HCT116 (cell line): ENCODE results near the gene PACRG. TPM values are rescaled to one million over a fixed set of nuclear protein-coding genes. Genes with fewer than 3 reads are reported as not detected.
"Not testable (repeated sequence)": the region's sequence is repeated elsewhere in the genome, so short reads cannot be mapped to it uniquely, and the experiment has no call there.

Source experiments
- ATAC-seq: fragments of 200-7000 bp; cut with Tn5 transposase; 2 replicates; pipeline ENCODE4 v1.9.1; 2020; ENCODE audit warnings: mild to moderate bottlenecking, moderate library complexity
- BruUV-seq: library from RNA; stranded (reverse); fragments of 400-500 nt; replicated peaks from 2 replicates; lab custom pipeline; 2021; lab: Mats Ljungman, UMichigan
- CTCF ChIA-PET: fragments of 300-600 bp; sonication (Branson Sonifier 250); formaldehyde crosslinking; loops from one replicate; lab custom pipeline; 2021; ENCODE audit warnings: antibody characterized with exemption; lab: Charles Lee
- POLR2A ChIA-PET: fragments of 300-600, 350-600 bp; sonication (Branson Sonifier 250); formaldehyde crosslinking; loops from one replicate; lab custom pipeline; 2021; ENCODE audit warnings: antibody characterized with exemption; lab: Charles Lee
- RAD21 ChIA-PET, 2 experiments: fragments of 300-600 bp; sonication (Branson Sonifier 250); formaldehyde crosslinking; loops; one replicate each; lab custom pipeline; 2023; ENCODE audit warnings: low total read pairs in 2 of 2; ENCODE audit not compliant: uncharacterized antibody in 2 of 2, unreplicated experiment in 2 of 2, low non-redundant PET in 1 of 2; lab: Charles Lee
- DNase-seq: peaks from one replicate; pipeline ENCODE4 v3.0.0-alpha.2; 2010; ENCODE audit warnings: low read depth, low spot score
- H2AFZ ChIP-seq: fragments of 200-600 bp; shearing (Covaris generic), sonication (generic); 2 replicates; pipeline ENCODE4 v1.6.1; 2017; ENCODE audit warnings: low read depth, mixed run types, mixed read lengths, antibody characterized with exemption, low read length; ENCODE audit not compliant: poor library complexity, severe bottlenecking
- H3K27ac ChIP-seq: 2 replicates; pipeline ENCODE4 v1.5.1; 2012; ENCODE audit warnings: low read depth, low read length
- H3K27me3 ChIP-seq: fragments of 200-600 bp; sonication (generic); 2 replicates; pipeline ENCODE4 v1.6.1; 2016; ENCODE audit warnings: mixed run types, low read length, mixed read lengths; ENCODE audit not compliant: insufficient read depth
- H3K36me3 ChIP-seq, 2 experiments: fragments of 200-500 bp in 1 of 2; fragments of 200-600 bp in 1 of 2; sonication (Bioruptor generic) in 1 of 2; sonication (generic) in 1 of 2; 2 replicates each; pipeline versions ENCODE4 v1.5.1 to v1.6.1; 2014 to 2016; ENCODE audit warnings: low read length in 2 of 2, inconsistent platforms in 1 of 2, mixed read lengths in 1 of 2, mixed run types in 1 of 2; ENCODE audit not compliant: insufficient read depth in 2 of 2, control insufficient read depth in 1 of 2
- H3K4me1 ChIP-seq, 2 experiments: fragments of 200-600 bp in 1 of 2; sonication (generic) in 1 of 2; 2 replicates each; pipeline versions ENCODE4 v1.5.1 to v1.6.1; 2012 to 2017; ENCODE audit warnings: low read length in 2 of 2, inconsistent platforms in 1 of 2, mild to moderate bottlenecking in 1 of 2, mixed read lengths in 1 of 2, mixed run types in 1 of 2, moderate library complexity in 1 of 2; ENCODE audit not compliant: insufficient read depth in 2 of 2, control insufficient read depth in 1 of 2
- H3K4me2 ChIP-seq: fragments of 200-600 bp; sonication (generic); 2 replicates; pipeline ENCODE4 v1.6.1; 2017; ENCODE audit warnings: mixed run types, low read length, mixed read lengths
- H3K4me3 ChIP-seq, 2 experiments: fragments of 200-600 bp in 1 of 2; sonication (generic) in 1 of 2; replicated peaks in 1 of 2; 2 replicates each; pipeline ENCODE4 v1.5.1; 2011 to 2016; ENCODE audit warnings: low read length in 2 of 2, control low read depth in 1 of 2, low read depth in 1 of 2, mild to moderate bottlenecking in 1 of 2, mixed read lengths in 1 of 2, mixed run types in 1 of 2
- H3K79me2 ChIP-seq: fragments of 200-600 bp; sonication (generic); 2 replicates; pipeline ENCODE4 v1.6.1; 2017; ENCODE audit warnings: mild to moderate bottlenecking, mixed run types, low read length, moderate library complexity, mixed read lengths; ENCODE audit not compliant: insufficient read depth
- H3K9ac ChIP-seq: fragments of 200-600 bp; sonication (generic); 2 replicates; pipeline ENCODE4 v1.6.1; 2016; ENCODE audit warnings: low read length, mixed read lengths
- H3K9me2 ChIP-seq: fragments of 200-600 bp; sonication (generic), shearing (Covaris generic); 2 replicates; pipeline ENCODE4 v1.6.1; 2017; ENCODE audit warnings: mixed run types, mild to moderate bottlenecking, moderate library complexity; ENCODE audit not compliant: insufficient read depth
- H3K9me3 ChIP-seq, 2 experiments: fragments of 200-500 bp in 1 of 2; fragments of 200-600 bp in 1 of 2; sonication (Bioruptor generic) in 1 of 2; sonication (generic) in 1 of 2; 2 replicates each; pipeline ENCODE4 v1.6.1; 2014 to 2017; ENCODE audit warnings: low read length in 2 of 2, mixed read lengths in 2 of 2, inconsistent platforms in 1 of 2, low read depth in 1 of 2, mild to moderate bottlenecking in 1 of 2, mixed run types in 1 of 2, moderate library complexity in 1 of 2; ENCODE audit not compliant: control insufficient read depth in 1 of 2, insufficient read depth in 1 of 2
- H4K20me1 ChIP-seq: fragments of 200-600 bp; sonication (generic), shearing (Covaris generic); 2 replicates; pipeline ENCODE4 v1.6.1; 2017; ENCODE audit warnings: mixed run types, mild to moderate bottlenecking, moderate library complexity; ENCODE audit not compliant: insufficient read depth
- CTCF ChIP-seq, 3 experiments: fragments of 200-600 bp in 1 of 3; sonication (generic) in 1 of 3; IDR thresholded peaks in 2 of 3; conservative IDR thresholded peaks in 1 of 3; 2 replicates each; pipeline ENCODE4 v1.5.1; 2012 to 2017; ENCODE audit warnings: low read depth in 2 of 3, low read length in 2 of 3, antibody characterized with exemption in 1 of 3, borderline replicate concordance in 1 of 3, control low read depth in 1 of 3, mild to moderate bottlenecking in 1 of 3, mixed read lengths in 1 of 3, mixed run types in 1 of 3, moderate library complexity in 1 of 3; ENCODE audit not compliant: insufficient read depth in 1 of 3
- intact Hi-C: fragments of 100-400 bp; cut with micrococcal nuclease; formaldehyde crosslinking; loops from 2 replicates; pipeline ENCODE4 v1.10.0; 2022
- total RNA-seq: library from RNA; stranded (reverse); gene quantifications from one replicate; pipeline ENCODE4 v1.2.1, GENCODE V29; 2021; ENCODE audit not compliant: unreplicated experiment

Gene PACRG
- total RNA-seq, 1 experiment from 2014 or later, result 0.71 TPM

GRCh38 chr6:163314791-163315470, 587.2 kb downstream of the PACRG start (continued):
- no peak for TF ChIP-seq CTCF (IDR thresholded peaks at IDR 0.05 in 2 of 3, conservative IDR thresholded peaks at IDR 0.05 in 1 of 3; ENCODE audit: borderline replicate concordance in 1 of 3, insufficient read depth in 1 of 3, low read depth in 2 of 3, low read length in 2 of 3)

GRCh38 chr6:163316866-163317495, 589.2 kb downstream of the PACRG start:
- H3K27me3 ChIP-seq, POLR2A ChIA-PET, H3K36me3 ChIP-seq, intact Hi-C loops, BruUV-seq, H4K20me1 ChIP-seq, H3K9ac ChIP-seq, H2AFZ ChIP-seq, H3K9me2 ChIP-seq, CTCF ChIA-PET, RAD21 ChIA-PET, H3K4me1 ChIP-seq, ATAC-seq, H3K27ac ChIP-seq, H3K79me2 ChIP-seq, H3K4me3 ChIP-seq, H3K9me3 ChIP-seq, DNase-seq, H3K4me2 ChIP-seq: not testable (repeated sequence)
